ENCODE data around the gene DTD1.

Gene DTD1

GRCh38 chr20:18566892-18567738 lies 20.7 kb upstream of the DTD1 start, which contains the start of gene SMIM26:
TSS of gene SMIM26 (plus strand) at chr20:18567432. CDS start at chr20:18567479, 47 bp downstream.
- peak; percentile 95 for DNase-seq (ENCODE audit: low read depth)
- peak within 1 kb of the TSS; percentile 86 for H3K4me3 ChIP-seq (ENCODE audit: low read length)

DNA sequence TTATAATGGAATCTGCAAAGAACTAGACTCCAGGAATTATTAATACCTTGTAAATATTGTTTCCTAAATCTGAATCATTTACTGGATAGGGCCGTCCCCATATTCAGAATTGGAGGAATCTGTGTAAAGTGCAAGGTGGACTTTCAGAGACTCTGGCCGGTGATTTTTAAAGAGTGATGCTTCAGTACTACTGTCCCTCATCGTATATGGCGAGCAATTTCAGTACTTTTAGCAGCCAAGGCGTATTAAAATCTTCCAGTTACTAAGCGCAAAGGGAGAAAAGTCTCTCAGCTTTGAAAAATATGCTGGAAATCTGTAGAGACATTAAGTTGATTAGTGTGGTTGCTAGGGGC lies 20.1 kb upstream of the DTD1 start:
- TF ChIP-seq, protein P1, sequence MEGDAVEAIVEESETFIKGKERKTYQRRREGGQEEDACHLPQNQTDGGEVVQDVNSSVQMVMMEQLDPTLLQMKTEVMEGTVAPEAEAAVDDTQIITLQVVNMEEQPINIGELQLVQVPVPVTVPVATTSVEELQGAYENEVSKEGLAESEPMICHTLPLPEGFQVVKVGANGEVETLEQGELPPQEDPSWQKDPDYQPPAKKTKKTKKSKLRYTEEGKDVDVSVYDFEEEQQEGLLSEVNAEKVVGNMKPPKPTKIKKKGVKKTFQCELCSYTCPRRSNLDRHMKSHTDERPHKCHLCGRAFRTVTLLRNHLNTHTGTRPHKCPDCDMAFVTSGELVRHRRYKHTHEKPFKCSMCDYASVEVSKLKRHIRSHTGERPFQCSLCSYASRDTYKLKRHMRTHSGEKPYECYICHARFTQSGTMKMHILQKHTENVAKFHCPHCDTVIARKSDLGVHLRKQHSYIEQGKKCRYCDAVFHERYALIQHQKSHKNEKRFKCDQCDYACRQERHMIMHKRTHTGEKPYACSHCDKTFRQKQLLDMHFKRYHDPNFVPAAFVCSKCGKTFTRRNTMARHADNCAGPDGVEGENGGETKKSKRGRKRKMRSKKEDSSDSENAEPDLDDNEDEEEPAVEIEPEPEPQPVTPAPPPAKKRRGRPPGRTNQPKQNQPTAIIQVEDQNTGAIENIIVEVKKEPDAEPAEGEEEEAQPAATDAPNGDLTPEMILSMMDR (IDR thresholded peaks at IDR 0.05; ENCODE audit: insufficient read depth, low read depth, low read length, missing control alignments) = no peak
- DNase-seq (ENCODE audit: low read depth) = no peak
- H3K4me3 ChIP-seq (ENCODE audit: low read length) = peak overlapping the region; percentile 86

More at GRCh38 chr20:18566892-18567738, 20.7 kb upstream of the DTD1 start, which contains the start of gene SMIM26:
- TF ChIP-seq, protein P1 (IDR thresholded peaks at IDR 0.05; ENCODE audit: insufficient read depth, low read depth, low read length, missing control alignments) = no peak

DNA sequence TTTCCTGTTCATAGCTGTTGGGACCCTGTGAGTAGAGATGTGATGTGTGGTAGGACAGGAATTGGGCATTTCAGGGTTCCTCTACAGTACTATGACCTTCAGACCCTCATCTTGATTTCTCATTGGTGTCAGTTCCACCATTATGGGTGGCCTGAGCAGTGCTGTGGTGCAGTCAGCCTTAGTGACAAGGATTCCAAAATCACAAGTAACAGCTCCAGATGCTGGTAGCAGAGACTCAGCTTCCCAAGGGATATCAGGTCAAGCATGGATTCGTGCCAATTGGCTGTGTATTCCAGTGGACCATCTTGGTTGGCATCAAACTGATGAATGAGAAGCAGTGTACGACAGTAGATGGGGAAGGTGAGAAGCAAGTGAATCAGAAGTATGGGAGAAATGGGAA lies 16.8 kb upstream of the DTD1 start:
- TF ChIP-seq, protein P1 (IDR thresholded peaks at IDR 0.05; ENCODE audit: insufficient read depth, low read depth, low read length, missing control alignments) = no peak
- no peak overlapping the region for H3K4me3 ChIP-seq (ENCODE audit: low read length)
- DNase-seq (ENCODE audit: low read depth) = no peak

DNA sequence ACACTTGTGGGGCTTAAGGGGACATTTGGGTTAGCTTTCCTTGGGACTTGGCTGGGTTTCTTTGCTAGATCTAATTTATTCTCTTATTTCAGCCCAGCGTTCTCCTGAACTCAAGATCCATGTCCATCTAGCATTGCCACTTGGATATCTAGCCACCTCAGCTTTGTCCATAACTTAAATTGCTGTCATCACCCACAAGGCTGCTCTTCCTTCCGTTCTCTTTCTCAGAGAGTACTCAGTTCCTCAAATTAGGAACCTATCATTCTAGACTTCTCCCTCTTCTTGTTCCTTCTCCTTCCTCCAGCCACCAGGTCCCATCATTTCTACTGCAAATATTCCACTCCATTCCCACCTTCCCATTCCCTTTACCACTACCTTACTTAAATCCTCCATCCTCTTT lies 16.3 kb upstream of the DTD1 start:
- TF ChIP-seq, protein P1 (IDR thresholded peaks at IDR 0.05; ENCODE audit: insufficient read depth, low read depth, low read length, missing control alignments) = no peak
- no peak overlapping the region for H3K4me3 ChIP-seq (ENCODE audit: low read length)
- DNase-seq (ENCODE audit: low read depth) = no peak

- no peak overlapping the region for H3K4me3 ChIP-seq (ENCODE audit: low read length)
- TF ChIP-seq, protein P1 (IDR thresholded peaks at IDR 0.05; ENCODE audit: insufficient read depth, low read depth, low read length, missing control alignments) = no peak
- DNase-seq (ENCODE audit: low read depth) = no peak
Observed at GRCh38 chr20:18577942-18578341, 9.9 kb upstream of the DTD1 start.

DNA sequence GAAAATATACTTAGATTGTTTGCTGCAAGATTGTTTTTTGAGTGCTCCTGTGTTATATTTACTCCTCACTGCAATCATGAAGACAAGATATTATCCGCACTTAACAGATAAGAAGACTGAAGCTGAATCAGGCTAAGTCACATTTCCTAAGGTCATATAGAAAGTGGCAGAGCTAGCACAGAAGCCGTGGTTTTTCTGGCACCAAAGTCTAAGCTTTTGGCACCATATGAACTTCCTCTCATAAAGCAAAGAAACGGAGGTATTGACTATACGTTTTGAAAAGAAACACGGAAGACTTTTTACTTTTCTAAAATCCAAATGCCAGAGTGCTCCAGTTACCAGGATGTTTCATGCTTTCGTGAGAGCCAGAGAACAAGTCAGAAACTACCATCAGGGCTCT lies 9.3 kb upstream of the DTD1 start:
- H3K4me3 ChIP-seq (ENCODE audit: low read length) = no peak overlapping the region
- no peak for DNase-seq (ENCODE audit: low read depth)
- TF ChIP-seq, protein P1 (IDR thresholded peaks at IDR 0.05; ENCODE audit: insufficient read depth, low read depth, low read length, missing control alignments) = no peak

GRCh38 chr20:18580012-18580411 lies 7.8 kb upstream of the DTD1 start:
- no peak for DNase-seq (ENCODE audit: low read depth)
- TF ChIP-seq, protein P1 (IDR thresholded peaks at IDR 0.05; ENCODE audit: insufficient read depth, low read depth, low read length, missing control alignments) = no peak
- H3K4me3 ChIP-seq (ENCODE audit: low read length) = no peak overlapping the region
